NT2/D1 (cell line): ENCODE data around the gene MSTN.

ENCODE experiments used
- SUZ12 ChIP-seq: IDR thresholded peaks from 2 replicates; pipeline ENCODE4 v1.6.1; 2011; ENCODE audit not compliant: insufficient read length, insufficient read depth; ENCODE audit errors: extremely low read depth
- YY1 ChIP-seq: IDR thresholded peaks from 2 replicates; pipeline ENCODE4 v1.6.1; 2011; ENCODE audit not compliant: insufficient read length, insufficient read depth
- ZNF274 ChIP-seq: IDR thresholded peaks from 2 replicates; pipeline ENCODE4 v1.6.1; 2011; ENCODE audit warnings: mild to moderate bottlenecking, low read depth, low read length

DNA sequence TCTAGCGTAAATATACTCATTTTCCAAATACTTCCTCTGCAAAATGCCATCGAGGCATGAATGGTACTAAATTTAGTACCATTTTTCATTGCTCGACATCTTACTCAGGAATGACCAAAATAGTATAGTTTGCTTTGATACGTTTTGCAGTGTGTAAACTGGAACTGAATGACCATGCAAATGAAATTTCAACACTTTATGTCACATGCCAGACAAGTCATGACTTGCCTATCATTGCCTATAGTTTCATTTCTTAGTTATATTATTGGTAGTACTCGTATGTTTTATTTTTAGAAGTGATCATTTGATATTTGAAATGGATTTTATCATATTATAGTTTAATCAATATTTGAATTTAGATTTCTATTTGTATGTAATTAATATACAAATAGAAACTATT lies 9.1 kb downstream of the MSTN start:
- TF ChIP-seq ZNF274 = no peak
- TF ChIP-seq YY1 = no peak
- no peak for TF ChIP-seq SUZ12
